T-helper 2 cell (primary cell): Measurements from ENCODE around the gene BRAP.
A peak's percentile ranks its signal among the peaks of the same experiment; 100 is the strongest.
"Not testable (repeated sequence)": the region's sequence is repeated elsewhere in the genome, so short reads cannot be mapped to it uniquely, and the experiment has no call there.

Experiments
- DNase-seq, 5 experiments: peaks; one replicate each; pipeline versions ENCODE4 v3.0.0 to v3.0.0-alpha.2; 2012 to 2022

BRAP gene

DNA sequence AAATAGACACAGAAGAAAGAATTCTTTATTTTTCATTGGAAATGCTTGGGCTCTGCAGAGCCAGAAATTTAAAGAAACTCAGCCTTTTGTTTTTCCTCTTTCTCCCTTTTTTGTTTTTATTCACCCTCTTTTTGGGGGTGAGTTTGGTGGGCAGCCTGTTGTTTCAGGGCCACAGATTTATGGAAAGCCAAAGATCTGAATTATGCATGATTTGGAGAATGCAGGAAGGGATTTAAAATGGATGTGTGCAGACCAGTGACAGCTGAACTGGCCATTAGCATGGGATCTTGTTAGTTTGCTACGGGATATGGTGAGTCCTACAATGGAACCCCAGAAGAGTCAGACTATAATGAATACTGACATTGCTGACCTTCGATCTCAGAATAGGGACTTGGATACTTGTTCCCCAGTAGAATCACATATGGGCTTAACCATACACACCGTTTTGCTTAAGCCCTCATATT lies 79.0 kb downstream of the BRAP start:
- no peak for DNase-seq

- no peak for DNase-seq
Observed at GRCh38 chr12:111605911-111606766, 79.6 kb downstream of the BRAP start.

DNA sequence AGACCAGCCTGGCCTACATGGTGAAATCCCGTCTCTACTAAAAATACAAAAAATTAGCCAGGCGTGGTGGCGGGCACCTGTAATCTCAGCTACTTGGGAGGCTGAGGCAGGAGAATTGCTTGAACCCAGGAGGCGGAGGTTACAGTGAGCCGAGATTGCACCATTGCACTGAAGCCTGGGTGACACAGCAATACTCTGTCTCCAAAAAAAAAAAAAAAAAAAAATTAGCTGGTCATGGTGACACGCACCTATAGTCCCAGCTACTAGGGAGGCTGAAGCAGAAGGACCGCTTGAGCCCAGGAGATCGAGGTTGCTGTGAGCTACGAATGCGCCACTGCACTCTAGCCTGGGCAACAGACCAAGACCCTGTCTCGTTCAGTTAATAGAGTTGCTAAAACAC lies 82.9 kb downstream of the BRAP start:
- DNase-seq = not testable (repeated sequence)

DNA sequence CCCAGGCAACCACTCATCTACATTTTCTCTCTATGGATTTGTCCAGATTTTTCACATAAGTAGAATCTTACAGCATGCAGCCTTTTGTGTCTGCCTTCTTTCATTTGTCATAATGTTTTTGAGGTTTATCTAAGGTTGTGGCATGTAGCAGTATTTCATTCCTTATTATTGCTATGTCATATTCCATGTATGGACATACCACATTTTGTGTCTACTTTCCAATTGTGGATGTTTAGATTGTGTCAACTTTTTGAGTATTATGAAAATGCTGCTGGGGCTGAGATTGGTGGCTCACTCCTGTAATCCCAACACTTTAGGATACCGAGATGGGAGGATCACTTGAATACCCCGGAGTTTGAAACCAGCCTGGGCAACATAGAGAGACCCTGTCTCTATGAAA lies 83.4 kb downstream of the BRAP start:
- no peak for DNase-seq

DNA sequence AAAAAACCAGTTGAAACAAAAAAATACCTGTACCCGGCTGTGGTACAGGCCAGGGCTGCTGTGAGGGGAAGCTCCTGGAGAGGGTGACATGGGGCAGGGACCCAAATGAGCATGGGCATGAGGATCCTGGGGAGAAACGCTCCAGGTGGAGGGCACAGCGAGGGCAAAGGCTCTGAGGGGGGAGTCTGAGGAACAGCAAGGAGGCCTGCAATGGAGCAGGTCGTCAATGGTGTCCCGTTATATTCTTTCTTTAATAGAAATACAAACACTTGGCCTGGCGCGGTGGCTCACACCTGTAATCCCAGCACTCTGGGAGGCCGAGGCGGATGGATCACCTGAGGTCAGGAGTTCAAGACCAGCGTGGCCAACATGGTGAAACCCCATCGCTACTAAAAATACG lies 84.8 kb downstream of the BRAP start:
- not testable (repeated sequence) for DNase-seq

DNA sequence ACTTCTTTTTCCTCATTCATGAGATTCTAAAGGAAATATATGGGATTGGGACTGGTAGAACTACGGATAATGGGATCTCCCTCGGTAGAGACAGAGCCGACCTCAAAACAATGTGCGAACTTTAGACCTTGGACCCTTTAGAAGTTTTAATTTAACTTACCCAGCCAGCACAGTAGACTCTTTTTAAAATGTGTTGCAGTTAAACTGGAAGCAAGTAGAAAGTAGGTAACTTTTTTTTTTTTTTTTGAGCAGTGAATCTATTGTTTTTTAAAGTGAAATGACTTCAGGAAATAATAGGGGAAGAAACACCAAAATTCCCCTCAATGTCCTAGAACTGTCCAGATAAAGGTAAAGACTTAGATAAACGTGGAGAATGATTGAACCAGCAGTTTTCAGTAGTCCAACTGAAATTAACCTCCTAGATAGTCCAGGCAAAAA lies 85.5 kb downstream of the BRAP start:
- no peak for DNase-seq

GRCh38 chr12:111599453-111600204 lies 86.1 kb downstream of the BRAP start:
- DNase-seq = peak; percentile 74 to 92 (median 82)

DNA sequence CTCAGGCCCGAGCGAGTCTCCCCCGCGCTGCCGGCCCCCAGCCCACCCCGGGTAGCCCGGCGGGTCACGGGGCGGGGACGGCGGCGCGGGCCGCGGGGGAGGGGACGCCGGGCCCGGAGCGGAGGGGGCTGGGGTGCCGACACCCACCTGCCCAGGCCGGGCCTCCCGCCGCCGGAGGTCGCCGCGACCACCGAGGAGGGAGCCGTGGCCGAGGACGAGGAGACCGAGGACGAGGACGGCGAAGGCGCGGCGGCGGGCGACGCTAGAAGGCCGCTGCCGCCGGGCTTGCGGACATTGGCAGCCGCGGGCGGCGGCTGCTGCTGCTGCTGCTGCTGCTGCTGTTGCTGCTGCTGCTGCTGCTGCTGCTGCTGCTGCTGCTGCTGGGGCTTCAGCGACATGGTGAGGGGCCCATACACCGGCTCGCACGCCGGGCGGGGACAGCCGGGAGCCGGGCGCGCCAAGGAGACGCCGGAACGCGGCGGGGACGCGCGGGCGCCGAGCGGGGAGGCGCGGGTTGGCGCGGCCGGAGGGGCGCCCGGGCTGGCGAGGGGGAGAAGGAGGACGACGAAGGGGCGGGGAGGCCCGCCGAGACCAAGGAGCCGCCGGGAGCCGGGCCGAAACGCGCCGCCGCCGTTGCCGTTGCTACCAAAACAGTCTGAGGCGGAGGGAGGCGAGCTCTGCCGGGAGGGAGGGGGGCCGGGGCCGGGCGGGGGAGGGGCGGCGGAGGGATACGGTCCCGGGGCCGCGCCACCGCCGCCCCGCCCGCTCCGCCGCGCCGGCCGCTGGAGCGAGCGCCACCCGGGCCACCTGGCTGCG lies 86.9 kb downstream of the BRAP start, which contains the start of gene ATXN2:
TSS of gene ATXN2 (minus strand) at position 679 of the 816 bp plus-strand sequence. CDS start at position 398, 281 bp downstream.
- DNase-seq = peak in 4 of 5 experiments; percentile 43 to 88 (median 64)

DNA sequence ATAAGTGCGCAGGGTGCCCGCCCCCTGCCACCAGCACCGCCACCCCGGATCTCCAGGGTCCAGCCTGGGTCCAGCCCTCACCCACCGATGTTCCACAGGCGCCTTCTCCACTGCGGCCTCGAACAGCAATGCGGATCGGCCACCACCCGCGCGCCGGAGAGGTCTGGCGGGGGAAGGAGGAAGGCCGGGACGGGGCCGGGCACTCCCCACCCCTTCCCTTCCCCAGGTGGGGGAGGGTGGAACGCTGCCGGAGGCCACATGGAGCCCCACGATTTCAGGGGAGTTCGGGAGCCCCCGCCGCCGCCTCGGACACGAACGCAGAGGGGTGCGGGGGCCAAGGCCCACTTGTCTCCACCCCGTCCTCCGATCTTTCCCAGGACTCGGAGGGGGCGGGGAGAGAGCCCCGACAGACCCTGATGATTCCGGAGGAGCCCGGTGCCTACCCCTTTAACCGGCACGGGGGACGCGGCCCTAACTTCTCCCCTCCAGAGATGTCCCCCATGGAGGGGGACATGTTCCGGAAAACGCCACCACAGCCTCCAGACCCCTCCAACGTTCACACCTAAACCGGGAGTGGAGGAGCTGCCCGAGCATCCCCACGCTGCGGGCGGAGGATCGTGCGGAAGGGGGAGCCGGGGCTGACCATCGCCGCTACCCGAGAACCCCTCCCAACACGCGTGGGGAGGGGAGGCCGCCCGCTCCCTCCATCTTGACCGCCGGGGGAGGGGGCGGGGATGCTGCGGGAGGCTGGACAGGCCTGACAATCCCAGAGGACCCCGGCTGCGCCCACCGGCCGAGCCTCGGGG lies 87.7 kb downstream of the BRAP start:
- DNase-seq = peak in 3 of 5 experiments; percentile 1 to 20 (median 12)

DNA sequence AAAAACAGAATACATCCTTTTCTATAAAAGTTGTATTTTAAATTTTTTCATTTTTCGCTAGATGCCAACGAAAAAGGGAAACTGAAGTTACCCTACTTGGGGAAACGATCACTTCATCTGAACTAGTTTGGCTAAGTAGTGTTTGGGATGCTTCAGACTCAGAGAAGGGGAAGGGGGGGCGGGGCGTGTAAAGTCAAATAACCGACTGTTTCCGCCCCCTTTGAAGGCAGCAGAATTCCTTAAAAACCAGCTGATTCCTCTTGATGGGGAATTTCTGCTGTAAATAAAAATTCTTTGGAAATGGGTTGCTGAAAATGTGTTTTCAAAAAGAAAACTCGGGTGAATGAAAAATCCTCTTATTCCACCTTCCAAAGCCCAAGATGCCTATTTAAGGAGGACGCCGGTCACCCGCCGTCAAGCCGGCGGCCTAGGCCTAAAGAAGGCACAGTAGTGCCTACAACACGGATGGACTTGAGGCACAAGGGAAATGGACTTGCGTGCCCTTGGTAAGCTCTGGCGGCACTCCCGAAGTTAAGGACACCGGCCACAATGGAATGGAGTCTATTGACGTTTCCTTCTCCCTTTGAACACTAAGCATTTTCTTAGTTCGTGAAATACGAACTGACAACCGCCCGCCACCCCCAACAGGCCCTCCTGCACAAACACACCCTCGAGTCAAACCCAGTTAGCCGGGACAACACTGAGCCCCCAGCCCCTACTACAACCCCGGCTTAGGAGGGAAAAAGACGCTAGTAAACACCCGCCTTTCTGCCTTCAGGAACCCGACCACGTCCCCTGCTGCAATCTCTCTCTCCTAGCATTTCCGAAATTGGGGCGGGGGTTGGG lies 88.5 kb downstream of the BRAP start:
- DNase-seq = peak in 2 of 5 experiments; percentile 2 to 41

GRCh38 chr12:111595341-111595835 lies 90.4 kb downstream of the BRAP start:
- DNase-seq = not testable (repeated sequence)
